Progenitor cell of endocrine pancreas (in vitro differentiated cells): ENCODE results near the gene KRT13. TPM values are rescaled to one million over a fixed set of nuclear protein-coding genes. Genes with fewer than 3 reads are reported as not detected.
A peak's percentile ranks its signal among the peaks of the same experiment; 100 is the strongest.

Experiments used
- DNase-seq: peaks from one replicate; pipeline ENCODE4 v3.0.0; 2021; ENCODE audit warnings: low spot score; ENCODE audit not compliant: unreplicated experiment
- H3K27ac Mint-ChIP-seq: 2 replicates; pipeline ENCODE4 v1.8.0; 2021; ENCODE audit warnings: mild to moderate bottlenecking, moderate library complexity, mixed read lengths
- H3K27me3 Mint-ChIP-seq: 2 replicates; pipeline ENCODE4 v1.8.0; 2021; ENCODE audit warnings: mixed read lengths
- H3K36me3 Mint-ChIP-seq: 2 replicates; pipeline ENCODE4 v1.8.0; 2022; ENCODE audit warnings: mixed read lengths; ENCODE audit not compliant: insufficient read depth
- H3K4me1 Mint-ChIP-seq: 2 replicates; pipeline ENCODE4 v1.8.0; 2021; ENCODE audit warnings: low read depth, mixed read lengths
- H3K4me3 Mint-ChIP-seq: 2 replicates; pipeline ENCODE4 v1.8.0; 2021; ENCODE audit warnings: low read depth, mild to moderate bottlenecking, moderate library complexity, mixed read lengths
- H3K9me3 Mint-ChIP-seq: 2 replicates; pipeline ENCODE4 v1.8.0; 2021; ENCODE audit warnings: low read depth, mixed read lengths
- CTCF ChIP-seq: fragments of 200-600 bp; sonication (generic); IDR thresholded peaks from one replicate; pipeline ENCODE4 v1.5.0; 2021; ENCODE audit warnings: antibody characterized with exemption, mild to moderate bottlenecking; ENCODE audit not compliant: unreplicated experiment
- total RNA-seq: library from RNA; stranded (reverse); gene quantifications from 2 replicates; pipeline ENCODE4 v1.2.1, GENCODE V29; 2021

The KRT13 gene
- total RNA-seq, 1 donor from 2014 or later = not detected

GRCh38 chr17:41494524-41494923, 10.9 kb downstream of the KRT13 start:
- no peak overlapping the region for H3K4me3 Mint-ChIP-seq
- H3K36me3 Mint-ChIP-seq = no peaks in the 10 kb centered on the region
- H3K27me3 Mint-ChIP-seq = peaks cover 24% of the 10 kb centered on the region
- H3K4me1 Mint-ChIP-seq = no peaks in the 10 kb centered on the region
- DNase-seq = no peak
- TF ChIP-seq CTCF = no peak
- no peaks in the 10 kb centered on the region for H3K9me3 Mint-ChIP-seq
- peak overlapping the region; percentile 33 for H3K27ac Mint-ChIP-seq

- no peak for DNase-seq
- Mint-ChIP-seq H3K36me3 (no peaks in the 10 kb centered on the region), H3K27ac (no peak overlapping the region), H3K27me3 (peaks cover 29% of the 10 kb centered on the region), H3K9me3 (no peaks in the 10 kb centered on the region), H3K4me3 (no peak overlapping the region), H3K4me1 (no peaks in the 10 kb centered on the region)
- TF ChIP-seq CTCF = no peak
Measured at GRCh38 chr17:41492771-41493170, 12.6 kb downstream of the KRT13 start.

- H3K4me1 Mint-ChIP-seq = no peaks in the 10 kb centered on the region
- no peaks in the 10 kb centered on the region for H3K9me3 Mint-ChIP-seq
- no peak overlapping the region for H3K4me3 Mint-ChIP-seq
- H3K36me3 Mint-ChIP-seq = no peaks in the 10 kb centered on the region
- no peak for TF ChIP-seq CTCF
- H3K27me3 Mint-ChIP-seq = peaks cover 30% of the 10 kb centered on the region
- DNase-seq = no peak
- H3K27ac Mint-ChIP-seq = no peak overlapping the region
Measured at GRCh38 chr17:41492351-41492750, 13.1 kb downstream of the KRT13 start.

GRCh38 chr17:41491476-41491875, 13.9 kb downstream of the KRT13 start:
- DNase-seq = no peak
- Mint-ChIP-seq H3K27ac (no peak overlapping the region), H3K27me3 (peaks cover 32% of the 10 kb centered on the region), H3K4me3 (no peak overlapping the region), H3K9me3 (no peaks in the 10 kb centered on the region), H3K4me1 (no peaks in the 10 kb centered on the region), H3K36me3 (no peaks in the 10 kb centered on the region)
- no peak for TF ChIP-seq CTCF

- no peak for TF ChIP-seq CTCF
- H3K9me3 Mint-ChIP-seq = no peaks in the 10 kb centered on the region
- no peaks in the 10 kb centered on the region for H3K4me1 Mint-ChIP-seq
- no peak overlapping the region for H3K27ac Mint-ChIP-seq
- H3K4me3 Mint-ChIP-seq = no peak overlapping the region
- no peak for DNase-seq
- H3K36me3 Mint-ChIP-seq = no peaks in the 10 kb centered on the region
- H3K27me3 Mint-ChIP-seq = peaks cover 40% of the 10 kb centered on the region
Measured at GRCh38 chr17:41490000-41490990, 15.1 kb downstream of the KRT13 start.
